ENCODE measurements around the gene SLC39A12. TPM values are rescaled to one million over a fixed set of nuclear protein-coding genes. Genes with fewer than 3 reads are reported as not detected.

SLC39A12 gene
- total and polyA plus RNA-seq, 10 of the 15 experiments (the other 5 are each of a cell fraction or from before 2014, with no cell fraction given), result 0.47 to 1.5 (median 0.68) TPM; not detected in 1

DNA sequence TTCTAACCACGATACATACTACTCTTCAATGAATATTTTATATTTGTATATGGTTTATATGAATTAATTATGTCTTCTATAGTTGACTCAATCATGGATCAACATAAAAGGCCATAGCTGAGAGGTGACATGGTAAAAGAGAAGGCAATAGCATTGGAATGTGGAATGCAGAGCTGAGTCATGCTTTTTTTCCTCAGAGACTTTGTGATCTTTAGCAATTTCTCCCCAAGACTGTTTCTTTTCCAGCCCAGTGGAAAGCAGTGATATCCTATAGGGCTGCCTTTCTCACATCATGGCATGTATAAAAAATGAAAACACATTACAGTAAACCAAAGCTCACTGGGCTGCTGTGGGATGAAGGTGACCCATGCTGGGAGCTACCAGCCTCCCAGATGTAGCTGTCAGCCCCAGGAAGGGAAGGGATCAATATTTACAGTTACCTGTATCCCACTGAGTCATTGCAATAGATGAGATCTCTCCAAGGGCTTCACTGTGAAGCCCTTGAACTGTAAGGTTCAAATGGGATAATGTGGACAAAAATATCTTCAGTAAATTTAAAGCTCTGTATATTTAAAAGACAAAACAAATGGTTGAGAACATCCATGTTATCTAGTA, 30.2 kb downstream of the SLC39A12 start:
- intact Hi-C loops (cut with micrococcal nuclease; ENCODE audit: unreplicated experiment), result loop anchor here (5.0 kb wide), 2 partner anchors 120 to 130 kb away; no protein-coding TSS in a partner anchor

More for the DNA sequence above, 30.2 kb downstream of the SLC39A12 start:
- no peak for DNase-seq (ENCODE audit: low read depth, low spot score)
- ChIA-PET RAD21 (ENCODE audit: unreplicated experiment) (interaction anchor here (1.0 kb wide), 1 partner anchor 10 kb away, joined by 3 read pairs; no protein-coding TSS in a partner anchor), POLR2A (no interaction called here), CTCF (interaction anchor here (0.6 to 1.2 kb wide), 3 partner anchors 9 to 456 kb away, joined by 3 read pairs; no protein-coding TSS in a partner anchor), SMC1A (ENCODE audit: uncharacterized antibody, unreplicated experiment) (interaction anchor here (1.4 to 1.6 kb wide), 2 partner anchors 9 to 30 kb away, joined by 3 to 4 read pairs; partner anchors contain the start of gene SLC39A12)
- no peak for FAIRE-seq
- Histone ChIP-seq H3K27me3 (replicated peaks in 1 of 2; ENCODE audit: control insufficient read depth in 2 of 2, insufficient read depth in 2 of 2, low read length in 1 of 2) (no peaks in the 10 kb centered on the region), H3K36me3 (ENCODE audit: control insufficient read depth in 2 of 2, insufficient read depth in 2 of 2, low read length in 1 of 2) (no peaks in the 10 kb centered on the region), H3K9me3 (replicated peaks; ENCODE audit: control insufficient read depth, insufficient read depth, low read length) (no peaks in the 10 kb centered on the region; the same call in 2 of the 3 replicates), H3K4me2 (ENCODE audit: control insufficient read depth, insufficient read depth) (no peak overlapping the region), H3K9ac (ENCODE audit: control insufficient read depth, insufficient read depth, low read length) (no peak overlapping the region), H4K20me1 (ENCODE audit: control insufficient read depth, insufficient read depth) (no peaks in the 10 kb centered on the region), H2AFZ (ENCODE audit: control insufficient read depth, low read depth, low read length) (no peak overlapping the region), H3K4me3 (no peak overlapping the region), H3K4me1 (ENCODE audit: control insufficient read depth, insufficient read depth, low read length) (no peaks in the 10 kb centered on the region), H3K79me2 (ENCODE audit: control insufficient read depth, insufficient read depth, low read length) (no peaks in the 10 kb centered on the region), H3K27ac (ENCODE audit: control insufficient read depth, insufficient read depth) (no peak overlapping the region)
- no peak for ATAC-seq
- BruUV-seq (replicated peaks), result no TSS peak
- 5% methylated on average over 1 of the region's 1 CpG for WGBS (ENCODE audit: insufficient coverage, insufficient replicate concordance, low lambda C conversion rate, missing lambda C conversion rate)
- TF ChIP-seq, protein P1, sequence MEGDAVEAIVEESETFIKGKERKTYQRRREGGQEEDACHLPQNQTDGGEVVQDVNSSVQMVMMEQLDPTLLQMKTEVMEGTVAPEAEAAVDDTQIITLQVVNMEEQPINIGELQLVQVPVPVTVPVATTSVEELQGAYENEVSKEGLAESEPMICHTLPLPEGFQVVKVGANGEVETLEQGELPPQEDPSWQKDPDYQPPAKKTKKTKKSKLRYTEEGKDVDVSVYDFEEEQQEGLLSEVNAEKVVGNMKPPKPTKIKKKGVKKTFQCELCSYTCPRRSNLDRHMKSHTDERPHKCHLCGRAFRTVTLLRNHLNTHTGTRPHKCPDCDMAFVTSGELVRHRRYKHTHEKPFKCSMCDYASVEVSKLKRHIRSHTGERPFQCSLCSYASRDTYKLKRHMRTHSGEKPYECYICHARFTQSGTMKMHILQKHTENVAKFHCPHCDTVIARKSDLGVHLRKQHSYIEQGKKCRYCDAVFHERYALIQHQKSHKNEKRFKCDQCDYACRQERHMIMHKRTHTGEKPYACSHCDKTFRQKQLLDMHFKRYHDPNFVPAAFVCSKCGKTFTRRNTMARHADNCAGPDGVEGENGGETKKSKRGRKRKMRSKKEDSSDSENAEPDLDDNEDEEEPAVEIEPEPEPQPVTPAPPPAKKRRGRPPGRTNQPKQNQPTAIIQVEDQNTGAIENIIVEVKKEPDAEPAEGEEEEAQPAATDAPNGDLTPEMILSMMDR (IDR thresholded peaks at IDR 0.05 in 2 of 3, conservative IDR thresholded peaks at IDR 0.05 in 1 of 3; ENCODE audit: control insufficient read depth in 2 of 3, extremely low read depth in 1 of 3, insufficient read depth in 1 of 3, low read depth in 3 of 3, low read length in 3 of 3), result no peak
- TF ChIP-seq CEBPB (IDR thresholded peaks at IDR 0.05; ENCODE audit: borderline replicate concordance in 1 of 2, low read depth in 2 of 2, low read length in 2 of 2) (no peak), SMAD1 (IDR thresholded peaks at IDR 0.05; ENCODE audit: low read depth, partially characterized antibody) (no peak)
- TF ChIP-seq, protein P2, sequence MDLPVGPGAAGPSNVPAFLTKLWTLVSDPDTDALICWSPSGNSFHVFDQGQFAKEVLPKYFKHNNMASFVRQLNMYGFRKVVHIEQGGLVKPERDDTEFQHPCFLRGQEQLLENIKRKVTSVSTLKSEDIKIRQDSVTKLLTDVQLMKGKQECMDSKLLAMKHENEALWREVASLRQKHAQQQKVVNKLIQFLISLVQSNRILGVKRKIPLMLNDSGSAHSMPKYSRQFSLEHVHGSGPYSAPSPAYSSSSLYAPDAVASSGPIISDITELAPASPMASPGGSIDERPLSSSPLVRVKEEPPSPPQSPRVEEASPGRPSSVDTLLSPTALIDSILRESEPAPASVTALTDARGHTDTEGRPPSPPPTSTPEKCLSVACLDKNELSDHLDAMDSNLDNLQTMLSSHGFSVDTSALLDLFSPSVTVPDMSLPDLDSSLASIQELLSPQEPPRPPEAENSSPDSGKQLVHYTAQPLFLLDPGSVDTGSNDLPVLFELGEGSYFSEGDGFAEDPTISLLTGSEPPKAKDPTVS (IDR thresholded peaks at IDR 0.05; ENCODE audit: low read depth, low read length), result no peak
- in situ Hi-C loops (cut with MboI), result no loop called here
